Activated CD8-positive, alpha-beta memory T cell treated with anti-CD3 and anti-CD28 coated beads, Interleukin-2, amount 50 U/mL, for 24 hours (primary cell): ENCODE results near the gene GSK3A.
A peak's percentile ranks its signal among the peaks of the same experiment; 100 is the strongest.
"Not testable (repeated sequence)": the region's sequence is repeated elsewhere in the genome, so short reads cannot be mapped to it uniquely, and the experiment has no call there.

Experiments
- DNase-seq: peaks from one replicate; pipeline ENCODE4 v3.0.0-alpha.2; 2020; ENCODE audit errors: extremely low read depth

Gene GSK3A

GRCh38 chr19:42268704-42269477, 26.5 kb upstream of the GSK3A start, which contains the start of gene CIC:
Gene CIC (plus strand): TSS chr19:42269252. CDS start chr19:42271784, 2,532 bp downstream.
- DNase-seq = peak; percentile 97

GRCh38 chr19:42268142-42268703, 25.8 kb upstream of the GSK3A start:
- peak; percentile 98 for DNase-seq

DNA sequence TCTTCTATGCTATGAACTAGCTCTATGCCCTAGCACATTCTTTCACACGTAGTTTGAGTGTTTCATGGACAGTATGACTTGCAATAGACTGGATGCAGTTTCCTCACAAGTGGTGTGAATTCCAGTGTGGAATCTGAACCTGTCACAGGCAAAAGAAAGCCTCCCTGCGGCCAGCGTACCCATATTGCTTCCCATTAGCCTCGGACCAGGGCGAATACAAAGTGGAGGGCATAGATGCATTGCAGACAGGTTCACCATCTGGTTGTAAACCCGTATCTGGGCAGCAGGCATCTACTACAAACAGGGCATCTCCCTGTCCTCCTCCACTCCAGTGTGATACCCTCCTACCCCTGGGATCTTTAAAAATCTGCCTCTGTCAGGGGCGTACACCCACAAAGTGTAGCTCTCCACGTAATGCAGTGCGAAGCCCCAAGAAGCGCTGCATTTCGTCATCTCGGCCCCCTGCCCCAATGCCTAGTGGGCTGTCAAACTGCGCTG, 25.3 kb upstream of the GSK3A start:
- DNase-seq = no peak

DNA sequence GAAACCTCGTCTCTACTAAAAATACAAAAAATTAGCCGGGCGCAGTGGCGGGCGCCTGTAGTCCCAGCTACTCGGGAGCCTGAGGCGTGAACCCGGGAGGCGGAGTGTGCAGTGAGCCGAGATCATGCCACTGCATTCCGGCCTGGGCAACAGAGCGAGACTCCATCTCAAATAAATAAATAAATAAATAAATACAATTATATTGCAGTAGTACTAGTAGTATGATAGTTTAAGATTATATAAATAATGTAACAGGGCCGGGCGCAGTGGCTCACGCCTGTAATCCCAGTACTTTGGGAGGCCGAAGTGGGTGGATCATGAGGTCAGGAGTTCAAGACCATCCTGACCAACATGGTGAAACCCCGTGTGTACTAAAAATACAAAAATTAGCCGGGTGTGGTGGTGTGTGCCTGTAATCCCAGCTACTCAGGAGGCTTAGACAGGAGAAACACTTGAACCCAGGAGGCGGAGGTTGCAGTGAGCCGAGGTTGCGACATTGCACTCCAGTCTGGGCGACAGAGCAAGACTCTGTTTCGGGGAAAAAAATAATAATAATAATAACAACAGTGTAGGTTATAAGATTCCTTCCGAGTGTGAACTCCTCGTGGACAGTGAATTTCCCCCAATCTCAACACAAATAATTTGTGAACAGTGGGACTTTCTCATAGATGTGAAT, 24.7 kb upstream of the GSK3A start:
- not testable (repeated sequence) for DNase-seq

DNA sequence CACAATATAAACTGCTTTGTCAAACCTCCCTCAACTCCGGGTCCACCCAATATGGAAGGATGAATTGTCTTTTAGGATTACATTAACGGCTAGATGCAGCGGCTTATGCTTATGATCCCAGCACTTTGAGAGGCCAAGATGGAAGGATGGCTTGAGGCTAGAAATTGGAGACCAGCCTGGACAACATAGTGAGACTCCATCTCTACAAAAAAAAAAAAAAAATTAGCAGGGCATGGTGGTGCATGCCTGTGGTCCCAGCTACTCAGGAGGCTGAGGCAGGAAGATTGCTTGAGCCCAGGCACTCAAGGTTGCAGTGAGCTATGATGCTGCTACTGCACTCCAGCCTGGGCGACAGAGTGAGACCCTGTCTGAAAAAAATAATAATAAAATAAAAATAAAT, 23.7 kb upstream of the GSK3A start:
- DNase-seq = not testable (repeated sequence)

GRCh38 chr19:42261763-42262162, 19.4 kb upstream of the GSK3A start:
- DNase-seq = no peak

GRCh38 chr19:42257842-42258241, 15.4 kb upstream of the GSK3A start:
- DNase-seq = not testable (repeated sequence)

GRCh38 chr19:42255766-42256745, 13.7 kb upstream of the GSK3A start:
- DNase-seq = no peak

- DNase-seq = peak; percentile 69
These were observed 12.7 kb upstream of the GSK3A start, which contains the start of gene ERF for GRCh38 chr19:42254850-42255765. Gene ERF (minus strand): TSS chr19:42255128. CDS start chr19:42254999, 129 bp downstream.

DNA sequence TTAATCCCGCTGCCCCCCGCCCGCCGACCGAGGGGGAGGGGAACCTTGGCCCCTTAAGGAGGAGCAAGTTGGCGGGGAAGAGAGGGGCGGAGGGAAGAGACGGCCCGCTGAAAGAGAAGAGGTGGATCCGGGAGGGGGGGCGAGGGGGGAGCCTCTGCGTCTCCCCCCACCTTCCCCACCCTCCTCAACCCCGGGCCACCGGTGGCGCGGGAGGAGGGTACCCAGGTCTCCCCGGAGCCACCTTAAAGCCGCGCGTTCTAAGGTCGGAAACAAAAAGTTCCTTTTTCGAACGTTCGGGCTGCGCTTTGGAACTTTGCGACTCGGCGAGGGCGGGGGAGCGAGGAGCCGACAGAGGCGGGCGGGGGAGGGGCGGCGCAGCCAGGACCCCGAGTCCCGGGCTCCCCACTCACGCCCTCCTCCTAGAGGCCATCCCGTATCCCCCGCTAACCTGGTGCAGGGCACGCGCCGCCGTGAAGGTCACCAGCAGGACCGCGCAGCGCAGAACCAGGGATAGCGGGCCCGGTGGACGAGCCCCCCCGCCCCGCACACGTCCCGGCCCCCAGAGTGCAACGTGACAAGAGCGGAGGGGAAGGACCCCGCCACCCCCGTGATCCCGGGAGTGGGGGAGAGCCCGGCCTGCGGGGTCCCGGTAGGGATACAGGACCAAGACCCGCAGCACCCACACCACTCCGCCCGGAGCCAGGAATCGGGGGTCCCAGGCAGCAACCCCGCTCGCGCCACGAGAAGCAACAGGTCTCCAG, 11.9 kb upstream of the GSK3A start:
- DNase-seq = no peak

- DNase-seq = no peak
These were observed 11.1 kb upstream of the GSK3A start for GRCh38 chr19:42253245-42254088.

- no peak for DNase-seq
These were observed 10.2 kb upstream of the GSK3A start for GRCh38 chr19:42252365-42253244.

DNA sequence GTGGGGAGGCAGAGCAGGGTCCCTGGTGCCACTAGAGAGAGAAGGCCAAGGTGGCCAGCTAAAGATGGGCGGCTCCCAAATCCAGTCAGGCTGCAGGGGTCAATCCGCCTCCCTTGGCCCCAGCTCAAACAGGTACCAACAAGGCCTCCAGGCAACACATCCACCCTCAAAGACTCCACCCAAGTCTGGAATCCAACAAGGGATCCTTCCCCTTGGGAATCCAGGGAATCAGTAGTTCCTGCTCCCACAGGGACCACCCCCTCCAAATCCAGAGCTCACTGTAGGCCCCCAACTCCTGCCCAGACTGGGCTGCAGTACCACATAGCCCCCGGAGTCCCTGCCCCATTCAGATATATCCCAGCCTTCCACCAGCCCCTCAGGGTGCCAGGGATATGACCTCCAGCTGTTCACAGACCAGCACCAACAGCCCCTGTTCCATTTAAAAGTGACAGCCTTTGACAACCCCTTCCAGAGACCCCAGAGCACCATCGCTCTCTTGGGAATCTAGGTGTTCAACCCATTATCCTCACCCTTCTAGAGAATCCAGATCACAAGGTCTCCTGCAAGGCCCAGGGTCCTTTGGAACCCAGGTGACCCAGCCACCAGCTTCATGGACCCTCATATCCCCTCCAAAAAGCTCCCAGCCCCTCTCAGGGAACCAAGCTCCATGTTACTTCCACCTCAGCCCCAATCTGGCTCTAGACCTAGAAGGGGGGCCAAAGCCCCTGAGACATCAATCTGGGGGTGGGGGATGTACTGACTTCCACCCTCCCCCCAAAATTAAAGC, 9.4 kb upstream of the GSK3A start:
- DNase-seq = no peak

DNA sequence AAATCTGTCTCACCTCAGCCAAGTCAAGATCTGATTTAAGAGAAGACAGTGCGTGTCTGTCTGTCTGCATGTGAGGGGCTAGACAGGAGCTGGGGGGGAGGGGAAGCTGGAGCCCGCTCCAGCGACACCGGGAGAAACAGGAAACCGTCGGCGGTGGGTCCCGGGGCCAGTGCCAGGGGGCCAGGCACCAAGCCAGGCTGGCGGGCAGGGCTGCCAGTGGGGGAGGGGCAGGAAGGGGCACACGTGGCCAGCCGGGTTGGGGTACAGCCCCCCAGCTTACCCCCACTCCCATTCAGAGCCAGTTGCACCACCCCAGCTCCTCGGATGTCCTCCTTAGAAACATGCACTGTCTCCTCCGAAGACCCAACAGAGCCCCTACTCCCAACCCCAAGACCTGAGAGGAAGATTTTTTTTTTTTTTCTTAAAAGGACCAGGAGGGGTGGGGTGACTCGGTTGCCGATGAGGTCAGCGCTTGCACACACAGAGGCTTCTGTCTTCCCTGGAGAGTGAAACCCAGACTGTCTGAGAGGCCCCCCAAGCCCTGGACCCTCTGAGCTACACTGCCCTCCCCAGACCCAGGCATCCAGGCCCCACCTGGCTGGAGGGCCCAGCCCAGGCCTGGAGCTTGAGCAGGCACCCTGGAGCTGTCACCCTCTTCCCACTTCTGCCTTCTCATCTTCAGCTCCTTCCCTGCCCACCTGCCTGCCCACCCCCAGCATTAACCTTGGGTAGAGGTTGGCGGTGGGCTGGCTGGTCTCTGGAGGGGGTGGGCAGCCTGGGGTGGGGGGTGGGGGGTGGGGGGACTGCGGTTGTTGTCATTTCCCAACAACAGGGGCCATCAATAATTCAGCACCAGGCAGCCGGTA, 8.5 kb upstream of the GSK3A start:
- DNase-seq = no peak

GRCh38 chr19:42250183-42250665, 7.8 kb upstream of the GSK3A start:
- DNase-seq = no peak

- DNase-seq = no peak
These were observed 7.4 kb upstream of the GSK3A start for GRCh38 chr19:42249769-42250168.
